Amniotic stem cell (primary cell): ENCODE measurements around the gene SORCS2.

ENCODE experiments used
- DNase-seq: peaks from one replicate; lab custom pipeline; 2025; lab: John Stamatoyannopoulos, UW

SORCS2 gene

DNA sequence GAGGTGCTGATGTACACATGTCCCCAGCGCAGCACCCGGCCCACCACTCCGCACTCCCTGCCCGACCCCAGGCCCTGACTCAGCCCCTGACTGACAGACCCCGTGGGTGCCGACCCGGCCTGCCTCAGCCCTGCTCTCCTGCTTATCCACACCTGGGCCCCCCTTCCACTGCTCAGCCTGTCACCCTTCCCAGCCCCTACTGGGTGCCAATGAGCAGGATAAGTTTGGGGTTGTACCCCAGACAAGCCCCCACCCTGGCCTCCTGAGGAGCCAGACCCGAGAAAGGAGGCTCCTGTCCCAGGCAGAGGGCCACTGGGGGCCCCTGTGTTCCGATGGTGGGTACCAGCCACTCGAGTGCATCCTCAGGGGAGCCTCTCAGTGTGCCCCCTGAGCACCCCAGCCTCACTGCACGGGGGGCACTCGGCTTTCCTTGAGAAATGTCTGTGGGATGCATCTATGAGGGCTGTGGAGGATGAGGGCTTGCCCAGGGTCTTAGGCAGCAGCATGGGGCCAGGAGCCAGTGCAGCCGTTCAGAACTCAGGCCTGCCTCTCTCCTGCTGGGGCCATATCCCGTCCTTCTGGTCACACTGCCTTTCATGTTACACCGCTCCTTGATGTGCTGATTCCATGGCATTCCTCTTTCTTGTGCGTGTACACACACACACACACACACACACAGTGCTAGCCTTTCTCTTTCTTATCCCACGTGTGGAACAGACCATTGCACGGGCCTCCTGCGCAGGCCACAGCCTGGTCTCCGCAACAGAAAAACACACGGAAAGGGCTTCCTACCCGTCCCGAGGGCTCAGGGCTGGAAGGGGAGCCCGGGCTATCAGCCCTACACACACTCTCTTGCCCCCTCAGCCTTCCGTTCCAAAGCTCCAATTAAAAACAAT is 462.5 kb downstream of the SORCS2 start:
- no peak for DNase-seq

DNA sequence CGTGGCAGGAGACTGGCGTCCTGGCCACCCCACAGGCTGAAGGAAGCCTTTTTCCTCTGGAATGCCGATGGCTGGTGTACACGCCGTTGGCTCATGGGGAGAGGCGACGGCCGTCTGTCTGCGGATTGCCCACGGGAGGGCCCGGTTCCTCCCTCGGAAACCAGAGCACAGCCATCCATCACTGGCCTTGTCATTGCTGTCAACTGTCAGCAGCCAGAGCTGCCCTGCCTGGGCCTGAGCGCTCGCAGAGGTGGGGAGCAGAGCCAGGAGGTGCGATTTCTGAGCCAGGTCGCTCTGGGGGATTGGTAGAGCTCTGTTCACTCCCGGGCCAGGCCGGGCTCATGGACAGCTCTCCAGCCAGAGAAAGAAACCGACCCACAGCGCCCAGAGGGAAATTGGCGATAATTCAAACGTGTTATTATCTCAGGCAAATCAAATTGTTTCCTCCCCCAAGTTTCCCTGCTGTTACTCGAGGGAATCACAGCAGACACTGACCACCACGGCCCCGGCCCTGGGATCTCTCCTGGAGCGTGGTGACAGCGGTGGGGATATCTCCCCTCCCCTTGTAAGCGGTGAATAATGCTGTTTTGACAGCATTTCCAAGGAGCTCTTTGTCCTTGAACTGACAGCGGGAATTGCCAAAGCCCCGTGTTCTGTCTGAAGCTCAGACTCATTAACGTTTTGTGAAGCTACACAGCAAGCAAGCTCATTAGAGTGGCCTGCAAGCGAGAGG is 463.3 kb downstream of the SORCS2 start:
- DNase-seq = no peak

DNA sequence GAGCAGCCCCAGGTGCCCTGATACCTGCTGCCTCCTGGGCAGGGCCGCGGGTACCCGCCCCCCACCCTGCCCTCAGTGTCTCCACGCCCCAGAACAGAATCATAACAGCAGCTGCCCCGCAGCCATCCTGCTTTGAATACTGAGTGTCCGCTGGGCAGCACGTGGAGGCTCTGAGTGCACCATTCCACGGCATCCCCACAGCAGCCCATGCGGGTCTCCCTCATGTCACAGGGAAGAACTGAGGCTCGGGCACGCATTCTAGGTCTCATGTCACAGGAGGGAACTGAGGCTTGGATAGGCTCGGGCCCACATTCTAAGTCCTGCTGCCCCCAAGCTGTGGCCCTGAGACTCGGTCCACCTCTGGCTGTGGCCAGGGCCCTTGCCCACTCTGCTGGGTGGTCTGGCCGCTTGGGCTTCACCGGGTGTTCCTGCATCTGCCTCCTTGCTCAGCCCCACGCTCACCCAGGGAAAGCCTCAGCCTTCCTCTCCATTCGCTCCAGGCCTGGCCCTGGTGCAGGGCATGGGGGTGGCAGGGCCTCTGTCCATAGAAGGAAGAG is 464.0 kb downstream of the SORCS2 start:
- no peak for DNase-seq

DNA sequence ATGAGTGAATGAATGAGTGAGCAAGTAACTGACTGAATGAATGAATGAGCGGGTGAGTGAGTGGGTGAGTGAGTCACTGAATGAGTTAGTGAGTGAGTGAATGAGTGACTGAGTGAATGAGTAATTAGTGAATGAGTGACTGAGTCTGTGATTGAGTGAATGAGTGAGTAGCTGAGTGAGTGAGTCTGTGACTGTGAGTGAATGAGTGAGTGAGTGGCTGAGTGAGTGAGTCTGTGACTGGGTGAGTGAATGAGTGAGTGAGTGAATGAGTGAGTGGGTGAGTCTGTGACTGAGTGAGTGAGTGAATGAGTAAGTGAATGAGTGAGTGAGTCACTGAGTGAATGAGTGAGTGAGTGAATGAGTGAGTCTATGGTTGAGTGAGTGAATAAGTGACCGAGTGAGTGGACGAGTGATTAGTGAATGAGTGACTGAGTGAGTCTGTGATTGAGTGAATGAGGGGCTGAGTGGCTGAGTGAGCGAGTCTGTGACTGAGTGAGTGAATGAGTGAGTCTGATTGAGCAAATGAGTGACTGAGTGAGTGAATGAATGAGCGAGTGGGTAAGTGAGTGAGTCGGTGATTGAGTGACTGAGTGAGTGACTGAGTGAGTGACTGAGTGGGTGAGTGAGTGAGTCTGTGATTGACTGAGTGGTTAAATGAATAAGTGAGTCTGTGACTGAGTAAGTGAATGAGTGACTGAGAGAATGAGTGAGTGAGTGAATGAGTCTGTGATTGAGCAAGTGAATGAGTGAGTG is 465.4 kb downstream of the SORCS2 start:
- DNase-seq = no peak

DNA sequence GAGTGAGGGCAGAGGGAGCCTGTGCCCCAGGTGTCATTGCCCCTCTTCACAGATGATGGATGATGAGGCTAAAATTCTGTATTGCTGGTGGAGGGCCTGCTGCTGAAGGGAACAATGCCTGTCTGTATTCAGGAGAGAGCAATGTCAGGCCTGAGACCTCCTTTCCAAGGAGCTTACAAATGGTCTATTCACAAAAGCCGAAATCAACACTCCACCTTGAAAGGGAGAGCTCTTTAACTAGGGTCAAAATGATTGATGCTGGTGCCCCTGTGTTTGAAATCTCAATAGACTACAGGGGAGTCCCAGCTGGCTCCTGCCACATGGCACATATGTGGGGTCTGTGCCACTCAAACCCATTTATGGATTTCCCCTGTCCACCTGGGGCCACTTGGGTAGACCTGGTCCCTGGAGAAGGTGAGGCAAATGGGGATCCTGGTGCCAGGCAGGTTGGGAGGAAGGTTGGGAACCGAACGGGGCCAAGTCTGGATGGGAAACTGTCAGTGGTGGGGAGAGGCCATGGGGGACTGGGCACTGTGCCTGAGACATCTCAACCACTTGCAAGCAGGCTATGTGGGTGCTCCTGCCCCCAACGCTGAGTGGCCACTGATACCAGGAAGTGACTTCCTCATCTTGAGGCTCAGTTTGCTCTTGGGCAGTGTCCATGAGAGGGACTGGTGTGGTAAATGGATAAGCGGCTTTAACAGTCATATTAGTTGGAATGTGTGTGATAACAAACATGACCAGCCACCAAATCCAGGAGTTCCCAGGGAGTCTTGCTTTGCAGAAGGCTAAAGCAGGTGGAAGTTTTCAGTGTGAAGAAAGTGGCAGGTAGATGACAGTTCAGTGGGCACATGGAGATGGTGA is 466.2 kb downstream of the SORCS2 start:
- no peak for DNase-seq

DNA sequence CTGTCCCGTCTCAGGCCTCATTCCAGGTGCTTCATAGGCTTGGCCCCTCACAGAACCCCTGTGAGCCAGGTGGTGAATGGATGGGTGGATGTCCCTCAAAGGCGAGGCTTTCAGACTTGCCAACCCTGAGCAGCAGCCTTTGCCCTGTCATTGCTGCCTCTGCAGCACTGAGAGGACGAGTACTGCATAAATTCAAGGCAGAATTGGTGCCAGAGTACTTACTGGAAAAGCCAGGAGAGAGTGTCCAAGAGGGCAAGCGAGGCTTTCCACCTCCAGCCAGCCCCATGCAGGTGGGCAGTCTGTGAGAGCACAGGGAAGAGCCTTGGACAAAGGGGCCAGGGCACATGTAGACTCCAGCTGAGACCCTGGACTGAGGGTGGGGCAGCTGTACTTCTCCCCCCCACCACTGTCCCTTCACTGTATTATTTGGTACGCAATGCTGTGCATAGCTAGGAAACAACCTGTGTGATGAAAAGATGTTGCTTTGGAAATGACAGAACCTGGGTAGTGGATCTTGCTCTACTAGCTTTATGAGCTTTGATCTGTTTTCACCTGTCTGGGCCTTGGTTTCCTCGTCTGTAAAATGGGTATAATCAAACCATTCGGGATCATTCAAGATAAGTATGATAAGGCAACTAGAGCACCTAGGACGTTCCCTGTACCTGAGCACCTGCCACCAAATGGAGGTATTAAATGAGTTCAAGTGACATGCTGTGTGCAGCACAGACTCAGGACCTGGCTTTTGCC is 467.3 kb downstream of the SORCS2 start:
- DNase-seq = no peak

DNA sequence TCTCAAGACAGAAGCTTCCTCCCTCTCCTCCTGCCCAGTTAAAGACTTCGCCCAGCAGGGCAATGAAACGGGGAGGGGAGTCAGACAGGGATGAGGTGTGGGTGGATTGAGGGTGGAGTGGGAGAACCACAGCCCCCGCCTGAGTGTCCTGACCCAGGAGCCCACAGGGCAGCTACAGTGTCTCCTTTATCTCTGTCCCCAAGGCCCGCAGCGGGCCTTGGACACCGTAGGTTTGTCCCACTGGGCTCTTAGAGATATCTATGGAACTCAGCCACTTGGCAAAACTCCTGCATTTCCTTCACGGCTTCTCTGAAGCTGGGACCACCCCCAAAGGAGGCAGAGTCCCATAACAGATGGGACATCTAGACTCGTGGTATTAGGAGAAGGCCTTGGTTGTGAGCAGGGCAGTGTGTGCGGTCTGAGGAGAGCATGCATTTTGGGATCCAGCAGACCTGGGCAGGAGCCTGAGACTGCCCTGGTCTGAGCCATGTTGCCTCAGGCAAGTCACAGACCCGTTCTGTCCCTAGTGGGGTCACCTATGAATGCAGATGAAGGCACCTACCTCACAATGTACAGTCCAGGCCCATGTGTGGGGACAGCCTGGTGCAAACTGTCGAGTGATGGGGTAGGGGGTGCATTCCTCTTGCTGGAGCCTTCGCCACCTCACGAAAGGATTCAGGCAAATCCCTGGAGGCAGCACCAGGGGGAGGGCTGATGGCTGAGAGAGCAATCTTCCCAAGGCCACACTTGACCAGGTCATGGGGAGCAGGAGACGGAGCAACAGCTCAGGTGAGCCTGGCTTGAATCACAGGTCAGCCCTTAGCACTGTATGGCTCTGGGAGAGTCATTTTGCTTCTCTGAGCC is 468.1 kb downstream of the SORCS2 start:
- no peak for DNase-seq

DNA sequence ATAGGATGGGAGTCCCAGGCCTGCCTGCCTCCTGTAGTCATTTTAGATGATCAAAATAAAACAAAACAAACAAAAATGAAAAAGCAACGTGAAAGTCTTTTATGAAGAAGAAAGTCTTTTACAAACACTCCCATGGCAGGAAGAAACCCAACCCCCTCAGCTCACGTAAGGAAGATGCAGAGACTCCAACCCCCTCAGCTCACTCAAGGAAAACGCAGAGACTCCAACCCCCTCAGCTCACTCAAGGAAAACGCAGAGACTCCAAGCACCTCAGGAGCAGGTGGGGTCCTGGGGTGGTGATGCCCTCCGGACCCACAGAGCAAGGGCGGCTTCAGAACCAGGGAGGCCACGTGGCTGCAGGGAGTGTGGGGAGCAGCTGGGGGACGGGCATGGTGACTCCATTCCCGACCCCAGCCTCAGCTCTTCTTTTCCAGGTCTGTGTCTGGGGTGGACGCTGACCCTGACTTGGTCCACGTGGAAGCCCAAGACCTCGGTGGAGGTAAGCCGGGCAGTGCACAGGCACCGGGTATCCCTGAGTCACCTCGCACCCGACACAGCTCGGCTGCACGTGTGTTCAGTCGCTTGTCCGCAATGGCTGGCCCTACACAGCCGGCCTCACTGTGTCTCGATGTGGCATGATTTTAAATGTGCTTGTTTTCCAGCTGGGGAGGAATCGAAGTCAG is 468.9 kb downstream of the SORCS2 start:
- DNase-seq = no peak

DNA sequence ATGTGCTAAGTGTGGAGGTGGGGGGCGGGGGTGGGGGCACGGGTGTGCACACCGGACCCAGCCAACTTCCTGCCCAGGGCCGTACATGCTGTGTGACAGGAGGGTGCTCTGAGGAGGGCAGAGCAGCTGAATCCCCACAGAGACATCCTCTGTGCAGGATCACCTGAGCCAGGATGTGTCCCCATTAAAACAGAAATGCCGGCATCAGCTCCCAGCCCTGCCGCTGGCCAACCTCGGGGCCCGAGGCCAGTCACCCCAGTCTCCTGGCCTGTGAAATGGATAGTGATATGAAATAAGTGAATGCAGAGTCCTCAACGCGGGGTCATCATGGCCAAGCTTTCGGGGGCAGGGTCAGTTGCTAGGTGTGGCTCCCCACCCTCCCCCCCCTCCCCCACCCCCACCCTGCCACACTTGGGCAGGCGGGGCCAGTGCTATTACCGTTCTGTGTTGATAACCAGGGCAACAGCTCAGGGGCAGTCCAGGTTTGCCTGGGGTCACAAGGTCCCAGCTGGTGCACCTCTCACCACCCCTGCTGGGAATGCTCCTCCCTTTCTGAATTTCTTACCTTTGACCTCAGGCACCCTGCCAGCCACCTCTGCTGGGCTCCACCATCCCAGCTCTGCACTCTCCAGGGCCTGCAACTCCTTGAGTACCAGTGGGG is 469.6 kb downstream of the SORCS2 start:
- no peak for DNase-seq

DNA sequence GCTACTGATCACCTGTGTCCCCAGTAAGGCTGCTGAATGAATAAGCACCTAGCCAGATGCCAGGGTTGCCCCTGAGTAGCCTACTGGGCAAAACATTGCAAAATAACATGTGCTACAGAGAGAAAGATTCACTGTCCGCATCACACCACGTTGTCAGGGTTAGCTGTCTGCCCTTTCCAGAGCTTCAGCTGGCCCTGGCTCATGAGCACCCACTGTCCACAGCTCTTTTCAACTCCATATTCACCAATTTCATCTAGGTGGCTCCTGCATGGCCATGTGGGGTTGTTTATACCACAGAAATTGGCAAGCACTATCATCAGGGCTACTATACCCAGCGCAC is 470.1 kb downstream of the SORCS2 start:
- DNase-seq = no peak

DNA sequence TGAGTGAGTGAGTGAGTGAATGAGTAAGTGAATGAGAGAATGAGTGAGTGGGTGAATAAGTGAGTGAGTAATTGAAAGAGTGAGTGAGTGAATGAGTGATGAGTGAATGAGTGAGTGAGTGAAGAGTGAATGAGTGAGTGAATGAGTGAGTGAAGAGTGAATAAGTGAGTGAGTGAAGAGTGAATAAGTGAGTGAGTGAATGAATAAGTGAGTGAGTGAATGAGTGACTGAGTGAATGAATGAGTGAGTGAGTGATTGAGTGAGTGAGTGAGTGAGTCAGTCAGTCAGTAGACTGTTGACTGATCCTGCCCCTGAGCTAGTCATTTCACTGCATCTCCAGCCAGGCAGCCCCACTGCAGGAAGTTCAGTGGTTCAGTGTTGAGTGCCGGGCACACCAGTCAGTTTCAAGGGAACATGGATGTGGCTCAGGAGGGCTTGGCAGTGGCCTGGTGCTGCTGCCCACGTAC is 470.8 kb downstream of the SORCS2 start:
- no peak for DNase-seq

DNA sequence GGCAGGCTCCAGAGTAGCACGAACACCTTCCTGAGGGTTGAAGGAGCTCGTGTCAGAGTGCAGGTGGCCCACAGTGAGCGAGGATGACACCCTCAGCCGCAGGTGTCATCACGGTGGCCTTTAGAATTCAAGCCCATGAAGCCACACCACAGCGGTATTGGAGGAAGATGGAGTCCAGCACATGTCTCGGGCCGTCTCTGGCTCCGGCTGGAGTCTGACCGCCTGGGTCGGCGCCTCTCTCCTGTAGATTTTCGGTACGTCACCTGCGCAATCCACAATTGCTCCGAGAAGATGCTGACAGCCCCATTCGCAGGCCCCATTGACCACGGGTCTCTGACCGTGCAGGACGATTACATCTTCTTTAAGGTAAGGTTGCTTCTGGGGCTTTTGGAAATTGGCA is 471.8 kb downstream of the SORCS2 start:
- no peak for DNase-seq

DNA sequence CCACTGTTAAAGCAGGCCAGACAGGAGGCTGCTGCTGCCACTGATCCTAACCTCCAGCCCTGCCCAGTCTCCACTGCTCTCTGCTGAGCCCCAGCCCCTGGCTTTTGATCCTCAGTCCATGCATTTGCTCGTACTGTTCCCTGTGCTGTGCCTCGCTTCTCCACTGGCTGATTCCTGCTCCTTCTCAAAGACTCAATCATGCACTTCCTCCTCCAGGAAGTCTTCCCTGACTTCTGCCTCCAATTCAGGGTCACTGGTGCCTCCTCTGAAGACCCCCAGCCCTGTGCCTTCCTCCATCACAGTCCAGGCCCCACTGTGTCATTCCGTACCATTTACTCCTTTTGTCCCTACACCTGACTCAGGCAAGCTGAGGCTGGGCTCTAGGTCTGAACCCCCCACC is 473.0 kb downstream of the SORCS2 start:
- DNase-seq = no peak

DNA sequence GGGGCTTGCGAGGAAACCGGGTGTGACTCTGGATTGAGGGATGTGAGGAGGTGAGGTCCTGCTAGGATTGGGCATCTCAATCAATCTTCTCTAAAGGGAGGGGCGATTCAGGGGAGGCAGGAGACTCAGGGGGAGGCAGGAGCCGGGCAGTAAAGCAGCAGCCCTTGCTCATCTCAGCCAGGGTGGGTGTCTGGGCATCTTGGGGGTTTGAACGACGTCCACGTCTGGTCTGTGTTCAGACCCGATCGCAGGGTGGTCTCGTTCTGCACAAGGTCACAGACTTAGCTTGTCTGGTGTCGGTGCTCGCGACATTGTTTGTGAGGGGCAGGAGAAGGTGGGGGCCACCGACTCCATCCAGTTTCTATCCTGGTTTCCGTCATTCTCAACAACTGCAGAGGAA is 473.7 kb downstream of the SORCS2 start:
- no peak for DNase-seq

DNA sequence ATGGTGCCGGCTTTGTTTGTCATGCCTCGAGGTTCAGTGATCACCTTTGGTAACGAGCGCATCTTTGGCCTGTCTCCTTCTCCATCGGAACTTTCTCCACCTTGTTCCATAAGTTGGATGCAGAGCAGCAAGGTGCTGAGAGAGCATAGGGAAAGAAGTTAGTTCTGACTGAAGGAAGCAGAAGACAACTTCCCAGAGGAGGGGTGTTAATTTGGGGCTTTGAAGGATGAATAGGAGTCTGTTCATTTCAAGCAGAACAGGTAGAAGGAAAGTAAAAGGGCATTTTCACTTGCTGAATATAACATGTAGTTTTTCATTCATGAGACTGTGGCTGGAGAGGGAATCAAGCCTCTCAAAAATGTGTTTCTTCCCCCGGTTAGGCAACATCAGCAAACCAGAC is 474.4 kb downstream of the SORCS2 start:
- DNase-seq = no peak

DNA sequence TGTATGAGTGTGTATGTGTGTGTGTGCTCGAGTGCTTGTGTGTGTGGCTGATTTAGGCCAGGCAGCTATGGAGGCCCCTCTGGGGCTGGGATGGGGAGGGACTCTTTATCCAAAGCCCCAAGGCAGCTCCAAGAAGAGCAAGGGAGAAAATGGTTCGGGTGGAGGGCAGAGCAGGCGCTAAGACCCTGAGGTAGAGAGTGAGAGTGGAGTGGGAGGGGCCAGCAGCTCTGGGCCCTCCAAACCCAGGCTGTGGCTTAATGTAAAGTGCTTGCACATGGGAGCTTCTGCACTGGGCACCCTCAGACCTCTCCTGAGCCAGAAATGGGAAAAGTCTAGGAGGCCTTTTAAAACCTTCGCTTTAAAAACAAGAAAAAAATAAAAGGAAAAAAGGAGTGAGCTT is 475.9 kb downstream of the SORCS2 start:
- DNase-seq = no peak

DNA sequence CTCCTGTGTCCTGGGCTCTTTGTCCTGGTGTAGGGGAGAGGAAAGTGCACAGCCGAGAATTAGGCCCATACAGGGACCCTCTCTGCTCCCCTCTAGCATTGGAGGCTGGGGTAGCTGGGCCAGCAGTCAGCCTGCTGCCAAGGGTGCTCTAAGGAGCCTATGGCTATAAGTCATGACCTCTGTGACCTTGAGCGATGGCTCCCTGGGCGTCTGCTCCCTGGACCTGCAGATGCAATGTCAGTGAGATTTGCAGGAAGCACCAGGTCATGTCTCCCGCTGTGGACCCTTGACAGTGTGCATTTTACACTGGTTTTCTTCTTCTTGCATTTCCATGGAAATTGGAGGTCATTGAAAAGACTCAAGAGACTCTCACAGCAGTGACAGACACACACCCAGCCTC is 476.5 kb downstream of the SORCS2 start:
- DNase-seq = no peak

DNA sequence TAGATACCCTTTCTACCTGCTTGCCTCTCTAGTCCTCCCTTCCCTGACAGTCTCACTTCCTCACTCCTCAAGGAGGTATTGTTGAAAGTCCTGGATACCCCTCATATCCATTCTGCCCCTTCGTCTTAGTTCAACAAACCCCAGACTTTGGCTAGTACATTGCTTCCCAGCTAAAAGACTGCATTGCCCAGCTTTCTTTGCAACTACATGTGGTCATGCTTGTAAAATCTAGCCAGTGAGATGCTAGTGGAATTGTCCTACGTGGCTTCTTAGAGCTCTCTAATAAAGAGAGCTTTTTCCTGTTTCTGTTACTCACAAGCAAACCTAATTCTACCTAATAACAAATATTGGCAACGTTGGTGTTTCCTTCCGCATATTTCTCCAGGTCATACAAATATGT is 480.3 kb downstream of the SORCS2 start:
- no peak for DNase-seq

DNA sequence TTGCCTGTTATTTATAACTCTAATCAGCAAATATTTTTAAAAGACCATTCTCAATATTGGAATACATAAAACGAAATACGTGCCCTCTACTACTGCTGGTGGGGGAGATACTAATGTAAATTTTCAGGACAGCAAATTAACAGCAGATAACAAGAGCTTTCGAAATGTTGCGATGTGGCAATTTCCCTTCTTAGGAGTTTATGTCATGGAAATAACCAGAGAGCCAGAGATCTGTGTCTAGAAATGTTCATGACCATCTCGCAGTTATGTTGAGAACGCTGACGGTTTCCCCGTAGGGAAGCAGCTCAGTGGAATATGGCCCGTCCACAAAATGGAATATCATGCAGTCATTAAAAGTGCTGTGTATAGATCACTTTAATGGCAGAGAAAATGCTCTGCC is 480.8 kb downstream of the SORCS2 start:
- no peak for DNase-seq
